Epithelial cell of esophagus (primary cell): ENCODE results near the gene C11orf42.

Experiments used
- DNase-seq: peaks from one replicate; pipeline ENCODE4 v3.0.0; 2010; ENCODE audit warnings: low read depth
- H3K4me3 ChIP-seq: 2 replicates; pipeline ENCODE4 v1.5.1; 2011; ENCODE audit warnings: mild to moderate bottlenecking, low read length, control low read depth
- CTCF ChIP-seq: IDR thresholded peaks from 2 replicates; pipeline ENCODE4 v1.5.1; 2011; ENCODE audit warnings: low read depth, mild to moderate bottlenecking, low read length, control low read depth, inconsistent platforms; ENCODE audit not compliant: insufficient read depth; ENCODE audit errors: missing control alignments

The C11orf42 gene

DNA sequence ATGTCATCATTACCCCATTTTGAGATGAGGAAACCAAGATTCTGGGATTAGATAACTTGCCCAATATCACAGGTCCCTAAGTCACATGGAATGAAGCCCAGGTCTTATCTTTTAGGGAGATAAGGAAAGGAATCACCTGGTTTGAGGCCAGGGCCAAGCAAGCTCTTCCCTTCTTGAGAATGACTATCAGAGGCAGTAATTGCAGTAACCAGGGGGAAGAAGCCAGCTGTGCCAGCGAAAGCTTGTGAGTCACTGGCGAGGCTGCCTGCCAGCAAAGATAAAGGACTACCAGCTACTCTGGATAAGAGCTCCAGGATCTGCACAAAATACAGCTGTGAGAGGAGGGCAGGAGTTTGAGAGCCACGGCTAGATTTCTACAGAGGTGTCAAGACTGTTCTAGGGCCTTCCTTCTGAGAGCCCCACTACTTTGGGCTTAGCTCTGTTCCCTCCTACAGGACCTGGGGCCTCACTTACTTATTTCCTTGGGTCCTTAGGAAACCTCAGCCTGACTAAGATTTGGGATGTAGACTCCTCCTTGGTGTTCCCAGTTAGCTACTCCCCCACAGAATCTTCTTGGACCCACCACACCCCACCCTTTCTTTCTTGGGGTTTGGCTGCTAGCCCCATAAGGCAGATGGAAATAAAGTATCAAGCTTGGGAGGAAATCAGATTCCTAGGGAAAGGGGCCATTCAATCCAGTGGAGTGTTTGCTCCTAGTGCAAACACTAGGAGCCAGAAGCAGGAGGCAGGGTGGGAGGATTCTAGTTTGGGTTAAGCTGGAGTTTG, 44.6 kb downstream of the C11orf42 start:
- TF ChIP-seq CTCF = no peak
- peak; percentile 89 for DNase-seq

DNA sequence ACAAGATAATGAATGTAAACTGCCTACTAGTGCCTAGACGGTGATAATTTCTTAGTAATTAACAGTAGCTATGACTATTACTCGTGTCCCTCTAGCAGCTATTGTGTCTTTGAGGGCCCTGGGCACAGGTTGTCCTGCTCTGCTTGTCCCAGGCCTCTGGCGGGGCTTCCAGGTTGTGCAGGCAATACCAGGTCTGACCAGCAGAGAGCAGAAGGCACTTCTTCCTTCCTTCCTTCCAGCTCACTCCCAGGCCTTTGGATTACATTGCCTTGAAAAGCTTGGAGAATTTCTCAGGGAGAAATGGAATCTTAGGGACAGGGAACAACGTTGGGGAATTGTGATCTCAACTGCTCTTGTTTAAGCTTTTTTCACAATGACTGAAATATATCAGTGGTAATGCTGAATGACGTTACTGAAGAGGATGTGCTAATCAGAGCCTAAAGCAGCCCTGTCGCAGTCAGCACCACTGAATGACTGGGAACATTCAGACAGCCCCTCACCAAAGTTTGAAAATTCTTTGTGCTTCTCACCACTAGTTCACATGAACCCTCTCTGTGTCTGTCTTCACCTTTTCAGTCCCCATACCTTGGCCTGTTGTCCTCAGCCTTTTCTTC, 45.9 kb downstream of the C11orf42 start:
- peak; percentile 79 for DNase-seq
- TF ChIP-seq CTCF = peak; percentile 99

More for the DNA sequence above, 44.6 kb downstream of the C11orf42 start:
- no peak overlapping the region for H3K4me3 ChIP-seq

GRCh38 chr11:6251990-6252473, 46.7 kb downstream of the C11orf42 start:
- no peak for DNase-seq

More for the DNA sequence above, 45.9 kb downstream of the C11orf42 start:
- no peak overlapping the region for H3K4me3 ChIP-seq

DNA sequence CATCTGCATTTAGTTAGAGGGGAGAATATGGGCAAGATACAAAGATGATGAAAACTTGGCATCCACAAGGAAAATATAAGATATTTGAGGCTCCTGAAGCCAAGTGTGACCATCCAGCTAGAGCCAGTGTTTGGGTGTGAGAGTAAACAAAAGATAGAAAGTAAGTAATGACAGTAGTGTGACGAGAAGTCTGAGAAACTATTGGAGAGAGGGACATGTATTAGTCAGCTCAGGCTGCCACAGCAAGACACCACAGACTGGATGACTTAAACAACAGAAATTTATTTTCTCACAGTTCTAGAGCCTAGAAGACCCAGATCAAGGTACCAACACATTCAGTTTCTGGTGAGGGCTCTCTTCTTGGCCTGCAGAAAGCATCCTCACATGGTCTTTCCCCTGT, 47.8 kb downstream of the C11orf42 start:
- H3K4me3 ChIP-seq = no peak overlapping the region
- TF ChIP-seq CTCF = no peak
- DNase-seq = no peak

More at GRCh38 chr11:6251990-6252473, 46.7 kb downstream of the C11orf42 start:
- no peak overlapping the region for H3K4me3 ChIP-seq
- TF ChIP-seq CTCF = no peak

- DNase-seq = no peak
- no peak overlapping the region for H3K4me3 ChIP-seq
- TF ChIP-seq CTCF = no peak
These were observed 52.8 kb downstream of the C11orf42 start for GRCh38 chr11:6258141-6258540.

DNA sequence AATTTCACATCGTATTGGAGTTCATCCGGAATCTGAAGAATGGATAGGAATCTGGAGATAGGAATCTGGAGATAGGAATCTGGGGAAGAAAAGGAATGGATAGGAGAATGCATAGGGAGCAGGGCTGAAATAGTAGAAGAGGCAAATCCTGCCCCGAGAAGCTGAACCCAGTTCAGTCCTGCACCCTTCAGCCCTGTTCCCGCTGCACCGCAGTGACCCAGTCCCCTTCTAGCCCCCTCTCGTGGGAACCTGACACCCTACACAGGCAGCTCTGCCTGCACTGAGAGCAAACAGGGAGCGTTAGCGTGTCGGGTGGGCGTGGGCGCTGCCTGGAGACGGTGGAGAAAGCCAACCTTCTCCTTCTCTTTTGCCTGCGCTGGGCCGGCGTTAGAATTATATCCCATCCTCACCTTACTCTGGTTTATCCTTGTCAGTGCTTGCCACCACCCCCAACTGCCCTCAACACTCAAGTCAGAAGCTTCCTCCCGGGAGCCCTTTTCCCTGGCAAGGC, 53.3 kb downstream of the C11orf42 start:
- no peak overlapping the region for H3K4me3 ChIP-seq
- no peak for TF ChIP-seq CTCF
- DNase-seq = no peak
